Suprapubic skin (tissue), 3 donors: Measurements from ENCODE around the gene BTBD7.

Source experiments
- CTCF ChIP-seq, 2 donors: fragments of 200-600 bp in 1 of 2; fragments of 450-650 bp in 1 of 2; sonication (generic) in 1 of 2; IDR thresholded peaks; one replicate each; pipeline ENCODE4 v1.5.1; 2016 to 2019; ENCODE audit warnings: antibody characterized with exemption in 2 of 2, mild to moderate bottlenecking in 1 of 2, moderate library complexity in 1 of 2
- POLR2A ChIP-seq, 2 donors: fragments of 450-650 bp; IDR thresholded peaks; one replicate each; pipeline ENCODE4 v1.6.1; 2017; ENCODE audit warnings: antibody characterized with exemption in 2 of 2, mild to moderate bottlenecking in 2 of 2, moderate library complexity in 2 of 2

GRCh38 chr14:93285044-93285443, 47.8 kb downstream of the BTBD7 start:
- TF ChIP-seq CTCF (IDR thresholded peaks at IDR 0.05) (no peak), POLR2A (IDR thresholded peaks at IDR 0.05) (no peak)
